GM12874 (cell line): ENCODE measurements around the gene TBC1D22B.

ENCODE experiments used
- TF ChIP-seq, protein P1 (sequence below): IDR thresholded peaks from 2 replicates; pipeline ENCODE4 v1.5.1; 2011; ENCODE audit warnings: low read depth, mild to moderate bottlenecking, control low read depth, low read length, moderate library complexity; ENCODE audit not compliant: insufficient read depth

TBC1D22B gene

DNA sequence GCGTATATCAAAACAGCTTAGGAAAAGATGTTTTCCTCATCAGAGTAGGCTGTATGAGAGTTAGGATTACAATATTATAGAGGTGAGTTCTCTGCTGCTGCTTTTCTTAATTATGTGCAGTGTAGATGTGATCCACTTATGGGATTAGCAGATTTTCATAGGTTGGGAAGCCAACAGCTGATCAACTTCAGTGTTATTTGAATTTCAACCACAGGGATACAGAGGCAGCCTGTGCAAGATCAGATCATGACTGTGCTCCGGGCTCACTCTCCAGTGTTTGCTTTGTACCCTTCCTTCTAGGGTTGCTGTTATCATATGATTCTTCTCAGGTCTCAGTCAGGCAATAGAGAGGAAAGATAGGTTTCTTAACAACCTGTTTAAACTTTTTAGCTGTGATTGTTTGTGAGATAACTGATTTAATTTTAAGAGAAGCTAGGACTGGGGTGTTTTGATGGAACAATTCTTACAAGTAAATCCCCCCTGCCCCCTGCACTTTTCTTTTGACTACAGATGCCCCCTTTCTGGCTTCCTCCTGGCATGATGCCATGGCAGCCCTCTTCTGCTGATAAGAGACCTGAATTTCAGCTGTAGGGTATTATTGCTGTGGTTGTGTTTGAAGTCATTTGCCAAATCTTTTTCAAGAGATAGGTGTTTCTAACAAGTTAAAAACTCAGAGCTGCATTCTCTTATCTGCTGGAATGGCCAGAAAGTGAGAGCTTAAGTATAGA is 104.7 kb downstream of the TBC1D22B start:
- TF ChIP-seq, protein P1, sequence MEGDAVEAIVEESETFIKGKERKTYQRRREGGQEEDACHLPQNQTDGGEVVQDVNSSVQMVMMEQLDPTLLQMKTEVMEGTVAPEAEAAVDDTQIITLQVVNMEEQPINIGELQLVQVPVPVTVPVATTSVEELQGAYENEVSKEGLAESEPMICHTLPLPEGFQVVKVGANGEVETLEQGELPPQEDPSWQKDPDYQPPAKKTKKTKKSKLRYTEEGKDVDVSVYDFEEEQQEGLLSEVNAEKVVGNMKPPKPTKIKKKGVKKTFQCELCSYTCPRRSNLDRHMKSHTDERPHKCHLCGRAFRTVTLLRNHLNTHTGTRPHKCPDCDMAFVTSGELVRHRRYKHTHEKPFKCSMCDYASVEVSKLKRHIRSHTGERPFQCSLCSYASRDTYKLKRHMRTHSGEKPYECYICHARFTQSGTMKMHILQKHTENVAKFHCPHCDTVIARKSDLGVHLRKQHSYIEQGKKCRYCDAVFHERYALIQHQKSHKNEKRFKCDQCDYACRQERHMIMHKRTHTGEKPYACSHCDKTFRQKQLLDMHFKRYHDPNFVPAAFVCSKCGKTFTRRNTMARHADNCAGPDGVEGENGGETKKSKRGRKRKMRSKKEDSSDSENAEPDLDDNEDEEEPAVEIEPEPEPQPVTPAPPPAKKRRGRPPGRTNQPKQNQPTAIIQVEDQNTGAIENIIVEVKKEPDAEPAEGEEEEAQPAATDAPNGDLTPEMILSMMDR, result no peak

DNA sequence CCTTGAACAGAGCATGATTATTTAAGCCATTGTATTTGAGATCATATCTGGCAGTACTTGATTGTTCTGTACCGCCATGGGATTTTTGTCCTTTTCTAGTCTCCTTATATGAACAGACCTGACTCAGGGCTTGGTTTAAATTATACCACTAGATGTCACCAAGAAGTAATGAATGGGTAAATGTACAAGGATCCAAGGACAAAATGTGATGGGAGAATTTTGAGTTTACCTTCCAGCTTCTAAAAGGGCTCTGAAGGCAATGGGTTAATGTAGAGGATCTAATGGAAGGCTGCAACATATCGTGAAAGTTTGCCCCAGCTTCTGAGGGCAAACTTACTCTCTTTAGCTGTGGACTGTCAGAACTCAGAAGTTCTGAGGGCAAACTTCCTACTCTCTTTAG is 108.2 kb downstream of the TBC1D22B start:
- TF ChIP-seq, protein P1, result no peak

DNA sequence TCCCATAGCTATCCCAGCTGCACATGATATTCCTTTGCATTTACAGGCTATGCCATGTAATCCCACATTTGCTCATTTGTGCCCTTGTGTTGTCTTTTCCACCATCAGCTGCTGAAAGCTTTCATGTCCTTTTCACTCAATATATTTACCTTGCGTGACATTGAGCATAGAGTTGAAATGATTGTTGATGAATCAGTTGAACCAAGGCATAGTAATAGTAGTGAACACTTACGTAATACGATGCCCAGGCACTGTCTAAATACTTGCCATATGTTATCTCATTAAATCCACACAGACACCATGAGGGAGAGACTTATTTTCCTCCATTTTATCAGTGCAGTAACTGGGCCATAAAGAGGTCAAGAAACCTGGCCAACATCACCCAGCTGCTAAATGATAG is 109.3 kb downstream of the TBC1D22B start:
- TF ChIP-seq, protein P1, result no peak

DNA sequence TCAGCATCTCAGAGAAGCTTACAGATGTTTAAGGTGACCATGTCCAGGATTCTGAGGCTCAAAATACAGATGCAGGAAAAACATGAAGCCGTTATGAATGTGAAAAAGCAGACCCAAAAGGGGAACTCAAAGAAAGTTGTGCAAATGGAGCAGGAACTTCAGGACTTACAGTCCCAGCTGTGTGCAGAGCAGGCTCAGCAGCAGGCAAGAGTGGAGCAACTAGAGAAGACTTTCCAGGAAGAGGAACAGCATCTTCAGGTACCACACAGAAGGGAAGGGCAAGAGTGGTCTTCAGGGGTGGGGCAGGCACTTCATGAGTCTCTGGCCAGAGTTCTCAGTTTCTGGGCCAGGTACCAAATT is 111.4 kb downstream of the TBC1D22B start:
- TF ChIP-seq, protein P1, result no peak

DNA sequence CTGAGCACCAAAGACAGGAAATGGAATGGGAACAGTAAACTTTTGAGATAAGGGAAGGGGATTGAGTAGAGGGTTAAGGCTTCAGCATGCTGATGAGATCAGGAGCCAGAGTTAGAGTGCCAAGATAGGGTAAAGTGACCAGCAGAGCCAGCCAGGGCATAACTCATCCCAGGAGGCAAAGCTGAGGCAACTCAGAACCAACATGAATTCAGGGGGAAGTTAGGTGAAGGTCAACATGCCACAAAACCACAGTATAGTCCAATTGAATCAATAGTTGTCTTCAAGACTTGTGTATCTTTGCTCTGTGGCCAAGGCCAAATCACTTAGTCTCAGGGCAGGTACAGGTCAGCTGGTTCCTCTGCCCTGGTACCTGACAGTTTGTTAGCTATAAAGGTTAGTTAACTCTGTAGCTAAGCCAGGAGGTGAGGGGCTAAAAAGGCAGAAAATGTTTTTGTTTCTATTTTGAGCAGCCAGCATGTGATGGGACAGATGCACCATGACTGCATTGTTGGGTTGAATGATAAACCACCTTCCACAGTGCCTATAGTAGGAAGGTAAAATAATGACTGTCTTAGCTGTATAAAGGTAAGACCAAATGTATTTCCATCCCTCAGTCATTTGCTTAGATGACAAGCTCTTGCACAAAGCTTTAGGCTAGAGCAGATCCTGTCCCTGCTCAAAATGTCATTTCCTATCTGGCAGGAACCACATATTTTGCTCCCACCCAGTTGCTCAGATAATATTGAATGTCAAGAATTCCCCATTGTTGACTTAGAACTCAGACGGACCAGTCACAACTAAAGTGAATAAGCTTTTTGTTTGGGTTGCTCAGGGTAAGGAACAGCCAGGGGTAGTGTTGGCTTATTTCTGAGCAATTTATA is 112.0 kb downstream of the TBC1D22B start:
- TF ChIP-seq, protein P1, result no peak

DNA sequence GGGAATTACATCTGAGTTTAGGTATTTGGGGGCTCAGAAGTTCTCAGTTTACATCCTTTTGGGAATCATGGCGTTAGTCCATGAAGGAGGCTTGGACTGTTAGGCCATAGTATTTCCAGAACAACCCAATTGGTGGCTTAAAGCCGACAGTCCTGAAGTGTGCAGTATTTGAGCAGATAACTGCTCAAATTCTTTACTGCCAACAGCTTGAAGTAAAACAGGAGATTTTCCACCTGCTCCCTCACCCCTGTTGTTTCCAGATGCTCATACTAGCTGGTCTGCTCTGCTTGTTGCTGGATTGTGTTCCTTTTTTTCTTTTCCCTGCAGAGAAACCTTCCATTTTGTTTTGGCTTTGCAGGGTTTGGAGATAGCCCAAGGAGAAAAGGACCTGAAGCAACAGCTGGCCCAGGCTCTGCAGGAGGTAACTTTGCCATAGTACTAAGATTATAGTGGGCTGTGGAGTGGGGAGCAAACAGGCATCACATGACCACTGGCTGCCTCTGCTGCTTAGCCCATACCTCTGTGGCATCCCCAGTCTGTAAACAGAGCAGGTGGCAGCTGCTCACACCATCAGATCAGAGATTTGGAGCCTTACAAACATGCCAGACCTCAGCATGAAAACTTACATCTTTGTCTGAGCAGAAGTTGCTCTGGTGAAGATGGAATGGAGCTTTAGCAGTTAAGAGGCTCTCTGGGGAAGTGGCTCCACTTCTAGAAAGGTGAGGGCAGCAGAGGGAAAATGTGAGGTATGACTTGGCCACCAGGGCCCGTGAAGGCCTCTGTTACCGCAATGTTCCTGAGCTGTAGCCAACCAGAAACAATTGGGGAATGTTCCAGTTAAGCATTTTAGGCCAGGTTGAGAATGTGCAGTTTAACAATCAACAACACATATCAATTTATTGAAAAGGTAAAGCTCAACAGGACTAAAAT is 113.8 kb downstream of the TBC1D22B start:
- TF ChIP-seq, protein P1, result no peak

DNA sequence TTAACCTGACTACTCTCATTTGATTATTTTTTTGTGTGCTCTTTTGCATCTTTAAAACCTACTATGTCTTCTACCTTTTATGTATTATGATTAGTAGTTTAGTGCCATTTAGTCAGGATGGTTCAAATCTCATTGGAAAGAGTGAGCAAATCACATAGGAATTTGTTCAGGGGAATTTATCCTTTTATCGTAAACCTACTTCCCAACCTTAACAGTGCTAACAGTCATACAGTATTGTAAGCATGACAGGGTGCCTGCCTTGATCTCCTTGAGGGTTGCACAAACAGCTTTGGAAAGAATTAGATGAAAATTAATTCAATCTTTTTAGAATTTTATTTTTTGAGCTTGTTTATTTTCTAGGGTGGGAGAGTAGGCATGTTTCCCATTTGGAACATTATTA is 114.5 kb downstream of the TBC1D22B start:
- TF ChIP-seq, protein P1, result no peak
